Activated CD4-positive, alpha-beta memory T cell treated with anti-CD3 and anti-CD28 coated beads, Interleukin-2, amount 10 ng/mL, durations not matched to agents 7 days and 5 days (primary cell): ENCODE results near the gene OR51A2. TPM values are rescaled to one million over a fixed set of nuclear protein-coding genes. Genes with fewer than 3 reads are reported as not detected.

Experiments
- CTCF ChIA-PET: fragments of 350-600 bp; sonication (Branson Sonifier 250); formaldehyde crosslinking; loops from one replicate; lab custom pipeline; 2021; ENCODE audit warnings: antibody characterized with exemption, inconsistent platforms; lab: Charles Lee
- POLR2A ChIA-PET: fragments of 350-600 bp; sonication (Branson Sonifier 250); formaldehyde crosslinking; loops from one replicate; lab custom pipeline; 2021; ENCODE audit warnings: antibody characterized with exemption; lab: Charles Lee
- DNase-seq: peaks from one replicate; pipeline ENCODE4 v3.0.0-alpha.2; 2020
- H3K27ac Mint-ChIP-seq: one replicate; pipeline ENCODE4 v1.8.0; 2021; ENCODE audit warnings: mild to moderate bottlenecking, mixed read lengths
- H3K27me3 Mint-ChIP-seq: one replicate; pipeline ENCODE4 v1.8.0; 2021; ENCODE audit warnings: mixed read lengths
- H3K36me3 Mint-ChIP-seq: one replicate; pipeline ENCODE4 v1.8.0; 2021; ENCODE audit warnings: low read depth, mixed read lengths
- H3K4me1 Mint-ChIP-seq: one replicate; pipeline ENCODE4 v1.8.0; 2021; ENCODE audit warnings: mixed read lengths
- H3K4me3 Mint-ChIP-seq: one replicate; pipeline ENCODE4 v1.8.0; 2021; ENCODE audit warnings: mild to moderate bottlenecking, mixed read lengths
- H3K9me3 Mint-ChIP-seq: one replicate; pipeline ENCODE4 v1.8.0; 2021; ENCODE audit warnings: mixed read lengths
- total RNA-seq, 2 experiments: library from RNA; stranded (reverse); gene quantifications; one replicate each; pipeline ENCODE4 v1.2.3, GENCODE V29; 2021

The OR51A2 gene
- total RNA-seq, 2 experiments from 2014 or later: not detected

- Mint-ChIP-seq H3K27ac (no peak overlapping the region), H3K4me1 (no peaks in the 10 kb centered on the region), H3K27me3 (no peaks in the 10 kb centered on the region), H3K9me3 (no peaks in the 10 kb centered on the region), H3K36me3 (no peaks in the 10 kb centered on the region), H3K4me3 (no peak overlapping the region)
- ChIA-PET CTCF (no interaction called here), POLR2A (no interaction called here)
- no peak for DNase-seq
Measured at GRCh38 chr11:4926608-4927007, 28.9 kb downstream of the OR51A2 start.

GRCh38 chr11:4924239-4924638 is 31.3 kb downstream of the OR51A2 start, which contains the start of gene OR51G1:
Gene OR51G1, minus strand, starts transcription at chr11:4924339. Its CDS starts 0 bp downstream, at chr11:4924339.
- H3K27ac Mint-ChIP-seq: no peak within 1 kb of the TSS
- no peaks in the 10 kb centered on the region for H3K27me3 Mint-ChIP-seq
- H3K9me3 Mint-ChIP-seq: no peaks in the 10 kb centered on the region
- no peak within 1 kb of the TSS for H3K4me3 Mint-ChIP-seq
- POLR2A ChIA-PET: no interaction called here
- no peaks in the 10 kb centered on the region for H3K4me1 Mint-ChIP-seq
- DNase-seq: no peak
- CTCF ChIA-PET: no interaction called here
- H3K36me3 Mint-ChIP-seq: no peaks in the 10 kb centered on the region

- no peak overlapping the region for H3K4me3 Mint-ChIP-seq
- H3K27ac Mint-ChIP-seq: no peak overlapping the region
- ChIA-PET POLR2A (no interaction called here), CTCF (no interaction called here)
- no peaks in the 10 kb centered on the region for H3K27me3 Mint-ChIP-seq
- no peaks in the 10 kb centered on the region for H3K9me3 Mint-ChIP-seq
- no peaks in the 10 kb centered on the region for H3K4me1 Mint-ChIP-seq
- no peaks in the 10 kb centered on the region for H3K36me3 Mint-ChIP-seq
- DNase-seq: no peak
Measured at GRCh38 chr11:4922304-4922703, 33.2 kb downstream of the OR51A2 start.

GRCh38 chr11:4921796-4922195 is 33.7 kb downstream of the OR51A2 start:
- no peaks in the 10 kb centered on the region for H3K4me1 Mint-ChIP-seq
- H3K4me3 Mint-ChIP-seq: no peak overlapping the region
- POLR2A ChIA-PET: no interaction called here

GRCh38 chr11:4919250-4919649 is 36.3 kb downstream of the OR51A2 start, which contains the start of gene OR51G2:
Gene OR51G2, minus strand, starts transcription at chr11:4919350. Its CDS starts 3,687 bp downstream, at chr11:4915663.
- Mint-ChIP-seq H3K27ac (no peak within 1 kb of the TSS), H3K9me3 (no peaks in the 10 kb centered on the region), H3K27me3 (no peaks in the 10 kb centered on the region), H3K4me3 (no peak within 1 kb of the TSS), H3K36me3 (no peaks in the 10 kb centered on the region), H3K4me1 (no peaks in the 10 kb centered on the region)
- no peak for DNase-seq
- ChIA-PET CTCF (no interaction called here), POLR2A (no interaction called here)

More at GRCh38 chr11:4921796-4922195, 33.7 kb downstream of the OR51A2 start:
- no peaks in the 10 kb centered on the region for H3K27me3 Mint-ChIP-seq
- no peak overlapping the region for H3K27ac Mint-ChIP-seq
- CTCF ChIA-PET: no interaction called here
- no peak for DNase-seq
- no peaks in the 10 kb centered on the region for H3K36me3 Mint-ChIP-seq
- H3K9me3 Mint-ChIP-seq: no peaks in the 10 kb centered on the region

- CTCF ChIA-PET: no interaction called here
- DNase-seq: no peak
- no peaks in the 10 kb centered on the region for H3K4me1 Mint-ChIP-seq
- H3K27me3 Mint-ChIP-seq: no peaks in the 10 kb centered on the region
- no peaks in the 10 kb centered on the region for H3K9me3 Mint-ChIP-seq
- POLR2A ChIA-PET: no interaction called here
- H3K27ac Mint-ChIP-seq: no peak overlapping the region
- no peak overlapping the region for H3K4me3 Mint-ChIP-seq
- no peaks in the 10 kb centered on the region for H3K36me3 Mint-ChIP-seq
Measured at GRCh38 chr11:4916581-4916980, 38.9 kb downstream of the OR51A2 start.

Other genes starting within 250 kb of the OR51A2 start
- gene OR51F1, start 185.8 kb downstream of the OR51A2 start, total RNA-seq: not detected
- gene OR52R1, start 151.3 kb downstream of the OR51A2 start, total RNA-seq: not detected
- gene OR51F2, start 134.4 kb downstream of the OR51A2 start, total RNA-seq: not detected
- gene OR51S1, start 106.5 kb downstream of the OR51A2 start, total RNA-seq: not detected
- gene OR51T1, start 73.8 kb downstream of the OR51A2 start, total RNA-seq: not detected
- gene OR51A7, start 51.9 kb downstream of the OR51A2 start, total RNA-seq: not detected
- gene OR51G2, start 36.4 kb downstream of the OR51A2 start, total RNA-seq: not detected
- gene OR51G1, start 31.4 kb downstream of the OR51A2 start, total RNA-seq: not detected
- not detected for gene OR51A4, start 8.1 kb downstream of the OR51A2 start, total RNA-seq
- gene OR51L1, start 39.1 kb upstream of the OR51A2 start, total RNA-seq: not detected
- gene OR52J3, start 90.8 kb upstream of the OR51A2 start, total RNA-seq: not detected
- gene OR52E2, start 103.9 kb upstream of the OR51A2 start, total RNA-seq: not detected
- not detected for gene OR52E1, start 113.9 kb upstream of the OR51A2 start, total RNA-seq
- gene OR52A5, start 182.6 kb upstream of the OR51A2 start, total RNA-seq: not detected
- not detected for gene OR52A1, start 199.0 kb upstream of the OR51A2 start, total RNA-seq
- gene OR51V1, start 245.0 kb upstream of the OR51A2 start, total RNA-seq: not detected